Measurements from ENCODE around the gene KLF1. TPM values are rescaled to one million over a fixed set of nuclear protein-coding genes. Genes with fewer than 3 reads are reported as not detected.

The KLF1 gene
- polyA plus RNA-seq, 1 donor from 2014 or later, result not detected

DNA sequence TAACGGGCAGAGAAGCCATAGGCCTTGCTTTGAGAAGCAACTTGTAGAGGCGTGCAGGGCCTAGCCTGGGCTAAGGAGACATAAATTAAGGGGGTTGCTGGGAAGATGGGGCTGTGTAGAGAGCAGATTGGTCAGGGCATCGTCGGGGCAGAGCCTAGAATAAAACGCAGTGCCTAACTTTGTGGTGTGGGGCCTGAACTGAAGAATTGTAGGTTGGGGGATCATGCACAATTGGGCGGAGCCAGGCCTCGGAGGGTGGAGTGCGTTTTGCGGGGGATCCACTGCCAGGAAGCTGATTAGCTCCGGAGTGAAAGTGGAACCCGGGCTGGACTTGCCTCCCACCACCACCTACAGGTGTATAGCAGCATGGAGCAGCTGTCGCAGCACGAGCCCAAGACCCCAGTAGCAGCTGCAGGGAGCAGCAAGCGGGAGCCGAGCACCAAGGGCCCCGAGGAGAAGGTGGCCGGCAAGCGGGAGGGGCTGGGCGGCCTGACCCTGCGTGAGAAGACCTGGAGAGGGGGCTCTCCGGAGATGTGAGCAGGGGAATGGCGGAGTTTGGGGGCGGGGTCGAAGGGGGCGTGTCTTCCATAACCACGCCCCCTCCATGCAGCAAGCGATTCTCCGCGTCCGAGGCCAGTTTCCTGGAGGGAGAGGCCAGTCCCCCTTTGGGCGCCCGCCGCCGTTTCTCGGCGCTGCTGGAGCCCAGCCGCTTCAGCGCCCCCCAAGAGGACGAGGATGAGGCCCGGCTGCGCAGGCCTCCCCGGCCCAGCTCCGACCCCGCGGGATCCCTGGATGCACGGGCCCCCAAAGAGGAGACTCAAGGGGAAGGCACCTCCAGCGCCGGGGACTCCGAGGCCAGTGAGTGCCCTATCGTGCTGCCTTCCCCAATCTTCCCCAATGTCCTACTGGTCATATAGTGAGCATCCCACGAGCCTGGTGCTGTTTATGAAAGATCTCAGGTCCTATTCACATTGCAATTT, 19.6 kb downstream of the KLF1 start:
- no peaks in the 10 kb centered on the region for H3K9me2 ChIP-seq (ENCODE audit: insufficient read depth, low read length)
- TF ChIP-seq, protein P1, sequence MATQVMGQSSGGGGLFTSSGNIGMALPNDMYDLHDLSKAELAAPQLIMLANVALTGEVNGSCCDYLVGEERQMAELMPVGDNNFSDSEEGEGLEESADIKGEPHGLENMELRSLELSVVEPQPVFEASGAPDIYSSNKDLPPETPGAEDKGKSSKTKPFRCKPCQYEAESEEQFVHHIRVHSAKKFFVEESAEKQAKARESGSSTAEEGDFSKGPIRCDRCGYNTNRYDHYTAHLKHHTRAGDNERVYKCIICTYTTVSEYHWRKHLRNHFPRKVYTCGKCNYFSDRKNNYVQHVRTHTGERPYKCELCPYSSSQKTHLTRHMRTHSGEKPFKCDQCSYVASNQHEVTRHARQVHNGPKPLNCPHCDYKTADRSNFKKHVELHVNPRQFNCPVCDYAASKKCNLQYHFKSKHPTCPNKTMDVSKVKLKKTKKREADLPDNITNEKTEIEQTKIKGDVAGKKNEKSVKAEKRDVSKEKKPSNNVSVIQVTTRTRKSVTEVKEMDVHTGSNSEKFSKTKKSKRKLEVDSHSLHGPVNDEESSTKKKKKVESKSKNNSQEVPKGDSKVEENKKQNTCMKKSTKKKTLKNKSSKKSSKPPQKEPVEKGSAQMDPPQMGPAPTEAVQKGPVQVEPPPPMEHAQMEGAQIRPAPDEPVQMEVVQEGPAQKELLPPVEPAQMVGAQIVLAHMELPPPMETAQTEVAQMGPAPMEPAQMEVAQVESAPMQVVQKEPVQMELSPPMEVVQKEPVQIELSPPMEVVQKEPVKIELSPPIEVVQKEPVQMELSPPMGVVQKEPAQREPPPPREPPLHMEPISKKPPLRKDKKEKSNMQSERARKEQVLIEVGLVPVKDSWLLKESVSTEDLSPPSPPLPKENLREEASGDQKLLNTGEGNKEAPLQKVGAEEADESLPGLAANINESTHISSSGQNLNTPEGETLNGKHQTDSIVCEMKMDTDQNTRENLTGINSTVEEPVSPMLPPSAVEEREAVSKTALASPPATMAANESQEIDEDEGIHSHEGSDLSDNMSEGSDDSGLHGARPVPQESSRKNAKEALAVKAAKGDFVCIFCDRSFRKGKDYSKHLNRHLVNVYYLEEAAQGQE (IDR thresholded peaks at IDR 0.05; ENCODE audit: borderline replicate concordance), result no peak
- TF ChIP-seq SMC3 (conservative IDR thresholded peaks at IDR 0.05; ENCODE audit: poor library complexity) (no peak), CTCF (IDR thresholded peaks at IDR 0.05; ENCODE audit: poor library complexity, severe bottlenecking) (no peak), MXI1 (conservative IDR thresholded peaks at IDR 0.05; ENCODE audit: poor library complexity, severe bottlenecking) (no peak), POLR2AphosphoS5 (IDR thresholded peaks at IDR 0.05) (no peak), EZH2 (IDR thresholded peaks at IDR 0.05; ENCODE audit: borderline replicate concordance, insufficient read depth, low read length, poor library complexity, severe bottlenecking) (no peak), RAD21 (conservative IDR thresholded peaks at IDR 0.05) (no peak), EP300 (conservative IDR thresholded peaks at IDR 0.05; ENCODE audit: poor library complexity, severe bottlenecking) (no peak), TAF1 (IDR thresholded peaks at IDR 0.05; ENCODE audit: low read depth) (no peak)
- H4K20me1 ChIP-seq (ENCODE audit: insufficient read depth), result no peaks in the 10 kb centered on the region
- no peak overlapping the region for H3K27ac ChIP-seq (ENCODE audit: low read length)
- H3K27me3 ChIP-seq (ENCODE audit: insufficient read depth, low read depth, low read length), result no peaks in the 10 kb centered on the region
- H3K9me3 ChIP-seq (ENCODE audit: low read length), result no peaks in the 10 kb centered on the region
- no peak overlapping the region for H3K4me2 ChIP-seq (ENCODE audit: low read length)
- no peak overlapping the region for H2AFZ ChIP-seq (ENCODE audit: low read depth, low read length)
- no peaks in the 10 kb centered on the region for H3K79me2 ChIP-seq (replicated peaks; ENCODE audit: insufficient read depth, low read length)
- H3K4me3 ChIP-seq (ENCODE audit: low read length), result no peak overlapping the region
- H3K36me3 ChIP-seq (ENCODE audit: insufficient read depth, low read length), result peaks cover 10% of the 10 kb centered on the region
- no peaks in the 10 kb centered on the region for H3F3A ChIP-seq (ENCODE audit: insufficient read depth, low read length, poor library complexity, severe bottlenecking)
- no peak overlapping the region for H3K9ac ChIP-seq (ENCODE audit: low read length)

DNA sequence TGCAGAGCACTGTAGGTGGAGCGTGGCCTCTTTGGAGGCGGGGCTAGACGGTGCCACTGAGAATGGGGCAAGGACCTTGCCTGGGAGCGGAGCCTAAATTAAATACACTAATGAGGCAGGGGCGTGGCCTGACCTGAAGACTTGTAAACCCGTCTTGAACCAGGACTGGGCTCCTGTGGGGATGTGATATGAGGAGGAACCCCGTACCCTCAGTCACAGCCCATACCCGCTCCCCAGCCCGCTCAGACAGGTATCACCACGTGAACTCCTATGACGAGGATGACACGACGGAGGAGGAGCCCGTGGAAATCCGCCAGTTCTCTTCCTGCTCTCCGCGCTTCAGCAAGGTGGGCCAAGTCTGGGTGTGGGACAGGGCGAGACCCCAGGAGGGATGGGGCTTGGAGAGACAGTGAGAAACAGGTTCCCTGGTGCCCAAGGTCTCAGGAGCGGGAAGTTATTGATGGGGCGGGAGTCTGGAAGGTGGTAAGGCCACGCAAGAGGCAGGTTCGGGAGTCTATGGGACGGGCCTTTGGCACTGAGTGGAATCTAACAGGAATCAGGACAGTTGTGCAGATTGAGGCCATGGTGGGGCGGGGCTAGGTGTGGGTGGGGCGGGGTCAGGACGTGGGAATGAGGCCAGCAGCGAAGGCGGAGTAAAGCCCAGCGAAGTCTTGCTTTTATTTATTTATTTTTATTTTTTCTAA, 20.4 kb downstream of the KLF1 start:
- no peak overlapping the region for H3K27ac ChIP-seq (ENCODE audit: low read length)
- H3K9me2 ChIP-seq (ENCODE audit: insufficient read depth, low read length), result no peaks in the 10 kb centered on the region
- H3K36me3 ChIP-seq (ENCODE audit: insufficient read depth, low read length), result peaks cover 4% of the 10 kb centered on the region
- no peaks in the 10 kb centered on the region for H3F3A ChIP-seq (ENCODE audit: insufficient read depth, low read length, poor library complexity, severe bottlenecking)
- no peak overlapping the region for H2AFZ ChIP-seq (ENCODE audit: low read depth, low read length)
- no peak overlapping the region for H3K4me3 ChIP-seq (ENCODE audit: low read length)
- no peaks in the 10 kb centered on the region for H4K20me1 ChIP-seq (ENCODE audit: insufficient read depth)
- no peak overlapping the region for H3K4me2 ChIP-seq (ENCODE audit: low read length)
- TF ChIP-seq POLR2AphosphoS5 (IDR thresholded peaks at IDR 0.05) (peak; percentile 9), MXI1 (conservative IDR thresholded peaks at IDR 0.05; ENCODE audit: poor library complexity, severe bottlenecking) (no peak)
- TF ChIP-seq, protein P1 (IDR thresholded peaks at IDR 0.05; ENCODE audit: borderline replicate concordance), result no peak
- H3K27me3 ChIP-seq (ENCODE audit: insufficient read depth, low read depth, low read length), result no peaks in the 10 kb centered on the region
- no peaks in the 10 kb centered on the region for H3K9me3 ChIP-seq (ENCODE audit: low read length)
- no peaks in the 10 kb centered on the region for H3K79me2 ChIP-seq (replicated peaks; ENCODE audit: insufficient read depth, low read length)
- no peak overlapping the region for H3K9ac ChIP-seq (ENCODE audit: low read length)
